ENCODE results near the gene B3GALT4.

B3GALT4 gene

GRCh38 chr6:33315793-33316602 is 39.1 kb downstream of the B3GALT4 start:
- no peak for DNase-seq (ENCODE audit: low spot score)

- no peak for DNase-seq (ENCODE audit: low spot score)
These were observed 39.9 kb downstream of the B3GALT4 start for GRCh38 chr6:33316603-33317418.

- DNase-seq (ENCODE audit: low spot score): peak; percentile 87
These were observed 40.4 kb downstream of the B3GALT4 start for GRCh38 chr6:33317419-33317668.

GRCh38 chr6:33317669-33318425 is 40.9 kb downstream of the B3GALT4 start, which contains the start of gene ZBTB22:
TSS of gene ZBTB22 (minus strand) at chr6:33317744. CDS start at chr6:33316916, 828 bp downstream.
- peak; percentile 92 for DNase-seq (ENCODE audit: low spot score)

- no peak for DNase-seq (ENCODE audit: low spot score)
These were observed 41.6 kb downstream of the B3GALT4 start for GRCh38 chr6:33318426-33319073.

- no peak for DNase-seq (ENCODE audit: low spot score)
These were observed 43.0 kb downstream of the B3GALT4 start for GRCh38 chr6:33319939-33320314.

- peak; percentile 78 for DNase-seq (ENCODE audit: low spot score)
These were observed 43.6 kb downstream of the B3GALT4 start for GRCh38 chr6:33320315-33321181.

GRCh38 chr6:33321227-33321626 is 44.3 kb downstream of the B3GALT4 start:
- DNase-seq (ENCODE audit: low spot score): no peak

- no peak for DNase-seq (ENCODE audit: low spot score)
These were observed 46.7 kb downstream of the B3GALT4 start for GRCh38 chr6:33323623-33323948.

- no peak for DNase-seq (ENCODE audit: low spot score)
These were observed 47.2 kb downstream of the B3GALT4 start for GRCh38 chr6:33324125-33324524.
